ENCODE results near the gene TPPP2. TPM values are rescaled to one million over a fixed set of nuclear protein-coding genes. Genes with fewer than 3 reads are reported as not detected.
A peak's percentile ranks its signal among the peaks of the same experiment; 100 is the strongest.
"Not testable (repeated sequence)": the region's sequence is repeated elsewhere in the genome, so short reads cannot be mapped to it uniquely, and the experiment has no call there.

Gene TPPP2
- total and polyA plus RNA-seq, 7 donors: 0.90 to 3.2 (median 2.1) TPM; not detected in 1

- intact Hi-C loops (cut with DNase I): loop anchor here (1.0 kb wide), 2 partner anchors 13 to 24 kb away; partner anchors contain the start of gene NDRG2 (in 1 of the 2)
- ATAC-seq: peak; percentile 91 to 95 (median 92)
- WGBS, 3 donors: 6 to 11% (median 10%) methylated on average over 10 of the region's 10 CpGs
Observed at GRCh38 chr14:21038441-21039422, 8.7 kb downstream of the TPPP2 start.

GRCh38 chr14:21039585-21040369, 9.8 kb downstream of the TPPP2 start:
- Histone ChIP-seq H3K9me3 (no peaks in the 10 kb centered on the region), H3K4me1 (peaks cover 73% of the 10 kb centered on the region), H3K4me3 (peak overlapping the region; percentile 36), H3K27me3 (ENCODE audit: insufficient read depth in 3 of 3, low read length in 2 of 3) (no peaks in the 10 kb centered on the region), H3K36me3 (ENCODE audit: insufficient read depth in 1 of 2, low read depth in 1 of 2) (no peaks in the 10 kb centered on the region), H3K27ac (peak overlapping the region; percentile 84)
- WGBS, 3 donors: 27 to 47% (median 33%) methylated on average over 8 of the region's 8 CpGs
- intact Hi-C loops (cut with DNase I): loop anchor here (1.0 to 5.0 kb wide), 4 partner anchors 14 to 342 kb away; partner anchors contain the start of gene NDRG2 (in 1 of the 2)
- TF ChIP-seq CTCF (IDR thresholded peaks at IDR 0.05): peak; percentile 80
- ATAC-seq: peak; percentile 62 to 78 (median 68)
- peak; percentile 32 to 70 for DNase-seq

More at GRCh38 chr14:21038441-21039422, 8.7 kb downstream of the TPPP2 start:
- Histone ChIP-seq H3K9me3 (no peaks in the 10 kb centered on the region), H3K4me1 (peaks cover 65% of the 10 kb centered on the region), H3K27ac (peak overlapping the region; percentile 84), H3K4me3 (peak overlapping the region; percentile 36), H3K27me3 (ENCODE audit: insufficient read depth in 3 of 3, low read length in 2 of 3) (no peaks in the 10 kb centered on the region), H3K36me3 (ENCODE audit: insufficient read depth in 1 of 2, low read depth in 1 of 2) (no peaks in the 10 kb centered on the region)
- TF ChIP-seq CTCF (IDR thresholded peaks at IDR 0.05): no peak
- DNase-seq: peak; percentile 90 to 96

GRCh38 chr14:21040370-21040925, 10.4 kb downstream of the TPPP2 start:
- no peak overlapping the region for H3K4me3 ChIP-seq
- DNase-seq: no peak
- no peak for TF ChIP-seq CTCF (IDR thresholded peaks at IDR 0.05)
- no peaks in the 10 kb centered on the region for H3K9me3 ChIP-seq
- H3K27ac ChIP-seq: no peak overlapping the region
- intact Hi-C loops (cut with DNase I): loop anchor here (1.0 to 5.0 kb wide), 3 partner anchors 26 to 343 kb away; no protein-coding TSS in a partner anchor
- no peaks in the 10 kb centered on the region for H3K27me3 ChIP-seq (ENCODE audit: insufficient read depth in 3 of 3, low read length in 2 of 3)
- no peak for ATAC-seq
- 73 to 84% (median 76%) methylated on average over 8 of the region's 8 CpGs for WGBS, 3 donors
- no peaks in the 10 kb centered on the region for H3K36me3 ChIP-seq (ENCODE audit: insufficient read depth in 1 of 2, low read depth in 1 of 2)
- peaks cover 73% of the 10 kb centered on the region for H3K4me1 ChIP-seq

DNA sequence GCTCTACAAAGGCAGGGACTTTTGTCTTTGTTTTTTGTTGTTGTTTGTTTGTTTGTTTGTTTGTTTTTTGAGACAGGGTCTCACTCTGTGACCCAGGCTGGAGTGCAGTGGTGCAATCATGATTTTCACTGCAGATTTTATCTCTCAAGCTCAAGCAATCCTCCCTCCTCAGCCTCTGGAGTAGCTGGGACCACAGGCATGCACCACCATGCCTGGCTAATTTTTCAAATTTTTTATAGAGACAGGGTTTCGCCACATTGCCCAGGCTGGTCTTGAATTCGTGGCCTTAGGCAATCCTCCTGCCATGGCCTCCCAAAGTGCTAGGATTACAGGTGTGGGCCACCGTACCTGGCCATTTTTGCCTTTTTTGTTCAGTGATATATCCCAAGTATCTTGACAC, 10.9 kb downstream of the TPPP2 start:
- not testable (repeated sequence) for H3K4me3 ChIP-seq; H3K36me3 ChIP-seq (ENCODE audit: insufficient read depth in 1 of 2, low read depth in 1 of 2); ATAC-seq; H3K27me3 ChIP-seq (ENCODE audit: insufficient read depth in 3 of 3, low read length in 2 of 3); H3K9me3 ChIP-seq; DNase-seq
- intact Hi-C loops (cut with DNase I): loop anchor here (1.0 to 5.0 kb wide), 3 partner anchors 27 to 344 kb away; no protein-coding TSS in a partner anchor
- 85 to 90% (median 90%) methylated on average over 3 of the region's 3 CpGs for WGBS, 3 donors
- Histone ChIP-seq H3K4me1 (peaks cover 73% of the 10 kb centered on the region), H3K27ac (peak overlapping the region; percentile 32)
